B cell (primary cell): ENCODE data around the gene NDC1. TPM values are rescaled to one million over a fixed set of nuclear protein-coding genes. Genes with fewer than 3 reads are reported as not detected.

Experiments
- ATAC-seq: fragments of 200-7000 bp; cut with Tn5 transposase; one replicate; pipeline ENCODE4 v1.10.0; 2021; ENCODE audit warnings: low read depth, mild to moderate bottlenecking, moderate number of reproducible peaks, moderate library complexity
- CTCF ChIA-PET: fragments of 350-600 bp; sonication (Branson Sonifier 250); formaldehyde crosslinking; loops from one replicate; lab custom pipeline; 2021; ENCODE audit warnings: antibody characterized with exemption, inconsistent platforms; lab: Charles Lee
- POLR2A ChIA-PET: fragments of 350-600 bp; sonication (Branson Sonifier 250); formaldehyde crosslinking; loops from one replicate; lab custom pipeline; 2021; ENCODE audit warnings: antibody characterized with exemption; lab: Charles Lee
- DNase-seq: peaks from one replicate; pipeline ENCODE4 v3.0.0; 2013
- H2AFZ ChIP-seq: 2 replicates; pipeline ENCODE4 v1.6.1; 2012; ENCODE audit warnings: mild to moderate bottlenecking, low read depth, low read length; ENCODE audit not compliant: insufficient read depth, poor library complexity, severe bottlenecking
- H3K27ac ChIP-seq, 2 donors: 1 replicate in 1 of 2; 2 replicates in 1 of 2; pipeline ENCODE4 v1.5.1; 2012 to 2013; ENCODE audit warnings: low read length in 2 of 2, mild to moderate bottlenecking in 2 of 2, moderate library complexity in 1 of 2
- H3K27me3 ChIP-seq, 4 experiments: fragments of 200-600 bp in 1 of 4; sonication (generic) in 1 of 4; replicated peaks in 1 of 4; 1 replicate in 2 of 4; 2 replicates in 2 of 4; pipeline versions ENCODE4 v1.6.1 to v1.7.0; 2013 to 2016; ENCODE audit warnings: low read length in 3 of 4, mild to moderate bottlenecking in 2 of 4, mixed read lengths in 1 of 4, moderate library complexity in 1 of 4; ENCODE audit not compliant: insufficient read depth in 4 of 4, control insufficient read depth in 3 of 4; ENCODE audit errors: control extremely low read depth in 1 of 4
- H3K36me3 ChIP-seq, 2 experiments: replicated peaks in 1 of 2; 1 replicate in 1 of 2; 2 replicates in 1 of 2; pipeline versions ENCODE4 v1.6.1 to v1.7.1; 2013; ENCODE audit warnings: low read length in 1 of 2; ENCODE audit not compliant: insufficient read depth in 2 of 2, control insufficient read depth in 1 of 2; ENCODE audit errors: control extremely low read depth in 1 of 2, extremely low read depth in 1 of 2
- H3K4me1 ChIP-seq, 2 donors: fragments of 200-600 bp in 1 of 2; sonication (generic) in 1 of 2; 1 replicate in 1 of 2; 2 replicates in 1 of 2; pipeline versions ENCODE4 v1.5.1 to v1.6.1; 2013 to 2017; ENCODE audit warnings: low read length in 2 of 2; ENCODE audit not compliant: control insufficient read depth in 2 of 2, insufficient read depth in 2 of 2
- H3K4me2 ChIP-seq: replicated peaks from 2 replicates; pipeline ENCODE3; 2012; ENCODE audit warnings: mild to moderate bottlenecking, low read depth, low read length; ENCODE audit not compliant: poor library complexity, severe bottlenecking
- H3K4me3 ChIP-seq, 5 experiments: fragments of 200-600 bp in 1 of 5; sonication (generic) in 1 of 5; 1 replicate in 3 of 5; 2 replicates in 2 of 5; pipeline versions ENCODE4 v1.5.1 to v1.7.0; 2011 to 2016; ENCODE audit warnings: low read length in 4 of 5, mild to moderate bottlenecking in 4 of 5, low read depth in 2 of 5, control low read depth in 1 of 5, moderate library complexity in 1 of 5; ENCODE audit not compliant: insufficient read depth in 1 of 5; ENCODE audit errors: control extremely low read depth in 1 of 5, extremely low read depth in 1 of 5
- H3K79me2 ChIP-seq: fragments of 200-600 bp; sonication (generic); one replicate; pipeline ENCODE4 v1.6.0; 2016; ENCODE audit warnings: low read length; ENCODE audit not compliant: control insufficient read depth, insufficient read depth
- H3K9ac ChIP-seq: fragments of 200-600 bp; sonication (generic); 2 replicates; pipeline ENCODE4 v1.6.1; 2017; ENCODE audit warnings: mild to moderate bottlenecking, low read length, moderate library complexity
- H3K9me3 ChIP-seq, 3 donors: one replicate each; pipeline versions ENCODE4 v1.6.1 to v1.7.1; 2013; ENCODE audit warnings: low read length in 2 of 3; ENCODE audit not compliant: control insufficient read depth in 2 of 3, insufficient read depth in 1 of 3; ENCODE audit errors: control extremely low read depth in 1 of 3
- H4K20me1 ChIP-seq: 2 replicates; pipeline ENCODE4 v1.6.0; 2012; ENCODE audit warnings: mild to moderate bottlenecking, low read length; ENCODE audit not compliant: insufficient read depth, control insufficient read depth, poor library complexity, severe bottlenecking
- H3K27ac Mint-ChIP-seq: one replicate; pipeline ENCODE4 v1.8.0; 2021; ENCODE audit warnings: mixed read lengths
- H3K27me3 Mint-ChIP-seq: one replicate; pipeline ENCODE4 v1.8.0; 2021; ENCODE audit warnings: mixed read lengths
- H3K4me1 Mint-ChIP-seq: one replicate; pipeline ENCODE4 v1.8.0; 2021; ENCODE audit warnings: mixed read lengths
- H3K4me3 Mint-ChIP-seq: one replicate; pipeline ENCODE4 v1.8.0; 2021; ENCODE audit warnings: mixed read lengths
- H3K9me3 Mint-ChIP-seq: one replicate; pipeline ENCODE4 v1.8.0; 2022; ENCODE audit warnings: mixed read lengths; ENCODE audit not compliant: insufficient read depth
- EZH2 ChIP-seq: IDR thresholded peaks from 2 replicates; pipeline ENCODE4 v1.6.1; 2012; ENCODE audit warnings: borderline replicate concordance, low read depth, mild to moderate bottlenecking, moderate library complexity, low read length; ENCODE audit not compliant: insufficient read depth, poor library complexity, severe bottlenecking
- WGBS: methylation state at CpG from one replicate; pipeline ENCODE4 v1.1.5; 2013; ENCODE audit warnings: missing lambda C conversion rate; ENCODE audit not compliant: insufficient coverage; 5-methylcytosine and 5-hydroxymethylcytosine counted together
- intact Hi-C: fragments of 100-400 bp; cut with micrococcal nuclease; formaldehyde crosslinking; loops from one replicate; pipeline ENCODE4 v1.10.0; 2022
- polyA plus RNA-seq: library from polyadenylated mRNA; depleted of rRNA; stranded (reverse); fragments of >200 nt; gene quantifications from 2 replicates; pipeline ENCODE4 v1.2.3, GENCODE V29; 2012
- total RNA-seq, 2 donors: library from RNA; stranded (reverse); fragments of 120-200 nt in 1 of 2; gene quantifications; 1 replicate in 1 of 2; 2 replicates in 1 of 2; pipeline versions ENCODE4 v1.2.3 to v1.2.4, GENCODE V29; 2013 to 2022
- TF ChIP-seq, protein P1 (sequence below): fragments of 200-600 bp; IDR thresholded peaks from one replicate; pipeline ENCODE4 v1.8.0; 2022; ENCODE audit warnings: antibody characterized with exemption, mild to moderate bottlenecking

NDC1 gene
- total and polyA plus RNA-seq, 2 donors (not counting 1 experiment from before 2014, with no cell fraction given) = 5.0 to 12.0 TPM

DNA sequence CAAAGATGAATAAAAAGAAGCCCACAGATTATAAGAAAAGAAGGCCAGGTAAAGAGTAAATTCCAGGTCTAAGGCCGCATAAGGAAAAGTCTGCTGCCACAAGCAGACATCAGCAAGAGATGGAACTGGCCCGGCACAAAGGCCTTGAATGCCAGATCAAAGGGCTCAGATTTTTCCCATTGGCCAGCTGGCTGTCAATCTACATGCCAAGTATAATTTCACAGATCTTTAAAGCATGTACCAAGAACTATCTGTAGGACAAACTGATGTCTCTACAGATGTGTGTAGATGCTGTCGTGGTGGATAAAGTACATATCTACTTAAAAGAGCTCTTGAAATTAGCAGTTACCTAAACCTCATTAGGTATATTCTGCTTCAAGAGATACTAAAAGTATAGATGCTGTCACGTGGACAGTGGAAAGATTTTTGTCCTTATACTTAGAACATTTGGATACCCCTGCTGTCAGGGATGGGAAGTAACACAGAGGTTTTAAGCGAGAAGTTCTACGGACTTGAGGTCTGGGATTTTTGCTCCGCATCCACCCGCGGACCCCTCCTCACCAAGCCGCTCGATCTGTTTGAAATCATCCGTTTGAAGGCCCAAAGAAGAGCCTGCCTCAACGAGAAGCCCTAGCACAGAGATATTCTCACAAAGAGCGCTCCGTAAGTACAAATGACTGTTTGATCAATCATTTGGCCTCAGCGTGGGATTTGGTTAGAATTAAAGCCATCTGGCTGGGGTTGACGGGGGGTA, 109.2 kb downstream of the NDC1 start:
- H3K27me3 ChIP-seq = peaks cover 0 to 1% (median 0%) of the 10 kb centered on the region in 4 experiments
- H3K79me2 ChIP-seq = no peaks in the 10 kb centered on the region
- H3K4me2 ChIP-seq = no peak overlapping the region
- intact Hi-C loops = no loop called here
- 96% methylated on average over 13 of the region's 17 CpGs for WGBS
- no peaks in the 10 kb centered on the region for H4K20me1 ChIP-seq
- no peak for TF ChIP-seq EZH2
- TF ChIP-seq, protein P1, sequence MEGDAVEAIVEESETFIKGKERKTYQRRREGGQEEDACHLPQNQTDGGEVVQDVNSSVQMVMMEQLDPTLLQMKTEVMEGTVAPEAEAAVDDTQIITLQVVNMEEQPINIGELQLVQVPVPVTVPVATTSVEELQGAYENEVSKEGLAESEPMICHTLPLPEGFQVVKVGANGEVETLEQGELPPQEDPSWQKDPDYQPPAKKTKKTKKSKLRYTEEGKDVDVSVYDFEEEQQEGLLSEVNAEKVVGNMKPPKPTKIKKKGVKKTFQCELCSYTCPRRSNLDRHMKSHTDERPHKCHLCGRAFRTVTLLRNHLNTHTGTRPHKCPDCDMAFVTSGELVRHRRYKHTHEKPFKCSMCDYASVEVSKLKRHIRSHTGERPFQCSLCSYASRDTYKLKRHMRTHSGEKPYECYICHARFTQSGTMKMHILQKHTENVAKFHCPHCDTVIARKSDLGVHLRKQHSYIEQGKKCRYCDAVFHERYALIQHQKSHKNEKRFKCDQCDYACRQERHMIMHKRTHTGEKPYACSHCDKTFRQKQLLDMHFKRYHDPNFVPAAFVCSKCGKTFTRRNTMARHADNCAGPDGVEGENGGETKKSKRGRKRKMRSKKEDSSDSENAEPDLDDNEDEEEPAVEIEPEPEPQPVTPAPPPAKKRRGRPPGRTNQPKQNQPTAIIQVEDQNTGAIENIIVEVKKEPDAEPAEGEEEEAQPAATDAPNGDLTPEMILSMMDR = no peak
- Mint-ChIP-seq H3K4me1 (no peaks in the 10 kb centered on the region), H3K27me3 (peaks cover 16% of the 10 kb centered on the region), H3K4me3 (no peak overlapping the region), H3K9me3 (no peaks in the 10 kb centered on the region), H3K27ac (no peak overlapping the region)
- ChIA-PET CTCF (no interaction called here), POLR2A (no interaction called here)
- DNase-seq (no peak), ATAC-seq (no peak)
- H3K36me3 ChIP-seq = no peaks in the 10 kb centered on the region
- no peaks in the 10 kb centered on the region for H3K4me1 ChIP-seq
- no peak overlapping the region for H3K27ac ChIP-seq
- no peak overlapping the region for H2AFZ ChIP-seq
- H3K4me3 ChIP-seq = no peak overlapping the region
- no peak overlapping the region for H3K9ac ChIP-seq
- H3K9me3 ChIP-seq = no peaks in the 10 kb centered on the region

DNA sequence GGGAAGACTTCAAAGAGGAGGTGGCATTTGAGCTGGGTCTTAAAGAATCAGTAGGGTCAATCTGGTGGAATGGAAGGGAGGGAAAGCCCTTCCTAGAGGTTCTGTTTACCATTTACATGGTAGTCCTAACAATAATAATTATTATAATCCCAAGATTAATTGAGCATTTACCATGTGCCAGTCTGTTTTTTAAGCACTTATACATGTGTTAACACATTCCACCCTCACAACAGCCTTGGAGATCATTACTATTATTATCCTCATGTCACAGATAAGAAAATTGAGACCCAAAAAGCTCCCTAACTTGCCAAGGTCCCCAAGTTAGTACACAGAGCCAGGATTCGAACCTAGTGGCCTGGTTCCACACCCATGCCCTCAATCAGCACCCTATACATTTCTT, 109.9 kb downstream of the NDC1 start:
- DNase-seq (no peak), ATAC-seq (no peak)
- CTCF ChIA-PET = no interaction called here
- H3K27me3 ChIP-seq = no peaks in the 10 kb centered on the region
- H3K27me3 Mint-ChIP-seq = peaks cover 10% of the 10 kb centered on the region
- H3K4me1 Mint-ChIP-seq = no peaks in the 10 kb centered on the region
- no peaks in the 10 kb centered on the region for H3K9me3 Mint-ChIP-seq
- H3K27ac Mint-ChIP-seq = no peak overlapping the region
- no peaks in the 10 kb centered on the region for H3K4me1 ChIP-seq
- no peak overlapping the region for H3K27ac ChIP-seq
- no peak overlapping the region for H3K4me3 ChIP-seq
- no peaks in the 10 kb centered on the region for H3K9me3 ChIP-seq
- no peaks in the 10 kb centered on the region for H3K36me3 ChIP-seq
- 67% methylated on average over 1 of the region's 1 CpG for WGBS
- POLR2A ChIA-PET = no interaction called here
- H2AFZ ChIP-seq = no peak overlapping the region
- TF ChIP-seq EZH2 = no peak
- TF ChIP-seq, protein P1 = no peak
- H4K20me1 ChIP-seq = no peaks in the 10 kb centered on the region
- intact Hi-C loops = no loop called here
- no peak overlapping the region for H3K9ac ChIP-seq
- H3K79me2 ChIP-seq = no peaks in the 10 kb centered on the region
- no peak overlapping the region for H3K4me2 ChIP-seq
- no peak overlapping the region for H3K4me3 Mint-ChIP-seq
